ENCODE measurements around the gene PACS2. TPM values are rescaled to one million over a fixed set of nuclear protein-coding genes. Genes with fewer than 3 reads are reported as not detected.

PACS2 gene
- total and polyA plus RNA-seq, 2 of the 8 experiments (the other 6 are each of a cell fraction or from before 2014, with no cell fraction given) = 38.0 to 62.8 TPM

DNA sequence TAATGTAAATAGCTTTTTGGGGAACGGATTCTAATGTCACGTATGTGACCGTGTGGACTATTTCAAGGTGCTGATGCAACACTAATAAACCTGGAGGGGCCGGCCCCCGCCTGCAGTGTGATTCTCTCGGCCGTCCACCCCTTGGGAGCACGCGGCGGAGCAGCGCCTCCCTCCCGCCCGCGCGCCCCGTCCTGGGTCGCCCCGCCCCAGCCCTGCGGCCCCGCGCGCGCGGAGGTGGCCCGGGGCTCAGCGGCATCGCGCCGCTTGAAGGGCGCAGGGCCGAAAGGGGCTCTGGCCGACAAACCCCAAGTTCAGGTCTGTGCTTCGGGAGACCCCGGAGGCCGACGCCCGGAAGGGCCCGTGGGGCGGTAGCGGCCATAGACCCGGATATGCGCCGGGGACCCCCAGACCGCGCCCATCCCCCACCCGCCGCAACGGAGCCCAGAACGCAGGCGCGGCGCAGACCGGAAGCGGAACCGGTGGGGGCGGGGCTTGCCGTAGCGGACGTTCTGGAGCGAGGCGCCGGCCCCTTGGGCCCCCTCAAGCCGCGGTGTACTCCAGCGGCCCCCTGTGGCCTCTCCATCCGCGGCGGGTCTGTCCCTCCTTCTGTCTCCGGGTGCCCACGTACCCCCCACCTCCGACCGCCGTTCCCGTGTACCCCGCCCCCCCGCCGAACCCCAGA, 83.6 kb downstream of the PACS2 start, which contains the start of gene TEX22 (continued):
- TF ChIP-seq CTCF (IDR thresholded peaks at IDR 0.05; ENCODE audit: control extremely low read depth in 1 of 3, insufficient read depth in 1 of 3, low read depth in 1 of 3, low read length in 3 of 3) (no peak), EZH2 (IDR thresholded peaks at IDR 0.05; ENCODE audit: low read depth, low read length, severe bottlenecking) (no peak), JUND (IDR thresholded peaks at IDR 0.05; ENCODE audit: low read length) (no peak), CHD2 (IDR thresholded peaks at IDR 0.05; ENCODE audit: low read length) (0 out of 2 replicates have a peak, but pooled peaks have one; percentile 36), TAF7 (optimal IDR thresholded peaks at IDR 0.05; ENCODE audit: borderline replicate concordance, low read depth, low read length) (no peak), BRCA1 (IDR thresholded peaks at IDR 0.05; ENCODE audit: low read depth, low read length) (no peak)

Measured in H1 (cell line).